ENCODE results near the gene TNS4. TPM values are rescaled to one million over a fixed set of nuclear protein-coding genes. Genes with fewer than 3 reads are reported as not detected.

TNS4 gene
- total RNA-seq, 4 donors from 2014 or later, result 0.30 TPM; not detected in 3

DNA sequence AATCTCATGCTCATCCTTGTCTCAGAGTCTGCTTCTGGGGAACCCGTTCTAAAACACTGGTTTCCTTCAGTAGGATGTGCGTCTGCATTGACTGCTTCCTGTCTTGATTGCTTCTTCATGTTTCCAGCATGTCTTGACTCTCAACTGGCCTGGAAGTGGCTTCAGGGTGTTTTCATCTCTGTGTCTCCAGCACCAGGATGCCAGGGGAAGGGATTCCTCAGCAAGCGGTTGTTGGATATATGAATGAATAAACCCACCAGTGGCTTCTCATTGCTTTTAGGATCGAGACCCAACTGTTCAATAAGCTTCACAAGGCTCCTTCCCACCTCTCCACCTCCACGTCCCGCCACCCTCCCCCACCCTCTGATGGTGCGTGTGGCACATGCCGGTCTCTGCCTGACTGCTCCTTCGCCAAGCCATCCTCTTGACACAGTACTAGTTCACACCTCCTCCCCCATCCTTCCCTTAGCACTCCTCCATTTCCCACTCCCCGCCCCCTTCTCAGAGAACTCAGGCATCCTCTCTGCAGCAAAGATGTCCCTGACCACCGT, 14.1 kb upstream of the TNS4 start:
- no peak for DNase-seq (ENCODE audit: low spot score in 2 of 2)
- TF ChIP-seq POLR2A (IDR thresholded peaks at IDR 0.05), result no peak
- no peak for TF ChIP-seq EP300 (IDR thresholded peaks at IDR 0.05)
- TF ChIP-seq, protein P1, sequence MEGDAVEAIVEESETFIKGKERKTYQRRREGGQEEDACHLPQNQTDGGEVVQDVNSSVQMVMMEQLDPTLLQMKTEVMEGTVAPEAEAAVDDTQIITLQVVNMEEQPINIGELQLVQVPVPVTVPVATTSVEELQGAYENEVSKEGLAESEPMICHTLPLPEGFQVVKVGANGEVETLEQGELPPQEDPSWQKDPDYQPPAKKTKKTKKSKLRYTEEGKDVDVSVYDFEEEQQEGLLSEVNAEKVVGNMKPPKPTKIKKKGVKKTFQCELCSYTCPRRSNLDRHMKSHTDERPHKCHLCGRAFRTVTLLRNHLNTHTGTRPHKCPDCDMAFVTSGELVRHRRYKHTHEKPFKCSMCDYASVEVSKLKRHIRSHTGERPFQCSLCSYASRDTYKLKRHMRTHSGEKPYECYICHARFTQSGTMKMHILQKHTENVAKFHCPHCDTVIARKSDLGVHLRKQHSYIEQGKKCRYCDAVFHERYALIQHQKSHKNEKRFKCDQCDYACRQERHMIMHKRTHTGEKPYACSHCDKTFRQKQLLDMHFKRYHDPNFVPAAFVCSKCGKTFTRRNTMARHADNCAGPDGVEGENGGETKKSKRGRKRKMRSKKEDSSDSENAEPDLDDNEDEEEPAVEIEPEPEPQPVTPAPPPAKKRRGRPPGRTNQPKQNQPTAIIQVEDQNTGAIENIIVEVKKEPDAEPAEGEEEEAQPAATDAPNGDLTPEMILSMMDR (IDR thresholded peaks at IDR 0.05), result no peak

DNA sequence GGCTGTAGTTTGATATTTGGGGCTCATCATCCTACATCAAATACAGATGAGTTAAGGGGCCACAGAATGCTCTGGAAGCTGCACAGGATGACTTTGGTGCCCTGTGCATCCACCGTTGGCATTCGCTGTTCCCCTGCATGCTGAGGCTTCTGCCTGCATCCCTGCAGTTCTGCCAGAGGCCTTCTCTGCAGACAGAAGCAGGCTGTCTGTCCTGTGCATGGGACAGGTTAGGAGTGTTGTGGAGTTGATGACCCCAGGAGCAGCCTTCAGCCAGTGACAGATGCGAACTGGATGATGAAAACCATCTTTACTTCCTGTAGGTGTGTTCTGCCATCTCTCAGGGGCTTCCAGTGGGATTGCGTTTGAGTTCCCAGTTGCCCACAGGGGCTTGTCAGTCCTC, 13.6 kb upstream of the TNS4 start:
- H3K36me3 ChIP-seq, result no peaks in the 10 kb centered on the region
- DNase-seq (ENCODE audit: low spot score in 2 of 2), result no peak
- no peak overlapping the region for H3K27ac ChIP-seq
- TF ChIP-seq POLR2A (IDR thresholded peaks at IDR 0.05) (no peak), EP300 (IDR thresholded peaks at IDR 0.05) (no peak)
- TF ChIP-seq, protein P1 (IDR thresholded peaks at IDR 0.05), result no peak
- WGBS, 2 donors, result 80 to 91% methylated on average over 4 of the region's 4 CpGs
- no peaks in the 10 kb centered on the region for H3K27me3 ChIP-seq
- H3K4me1 ChIP-seq, result peaks cover 0 to 22% (median 6%) of the 10 kb centered on the region in 4 donors
- H3K4me3 ChIP-seq, result no peak overlapping the region
- H3K9me3 ChIP-seq, result no peaks in the 10 kb centered on the region

More for the DNA sequence above, 14.1 kb upstream of the TNS4 start:
- no peaks in the 10 kb centered on the region for H3K36me3 ChIP-seq
- peaks cover 0 to 20% (median 6%) of the 10 kb centered on the region in 4 donors for H3K4me1 ChIP-seq
- H3K4me3 ChIP-seq, result no peak overlapping the region
- WGBS, 2 donors, result 71 to 75% methylated on average over 11 of the region's 11 CpGs
- no peak overlapping the region for H3K27ac ChIP-seq
- no peaks in the 10 kb centered on the region for H3K9me3 ChIP-seq
- no peaks in the 10 kb centered on the region for H3K27me3 ChIP-seq

DNA sequence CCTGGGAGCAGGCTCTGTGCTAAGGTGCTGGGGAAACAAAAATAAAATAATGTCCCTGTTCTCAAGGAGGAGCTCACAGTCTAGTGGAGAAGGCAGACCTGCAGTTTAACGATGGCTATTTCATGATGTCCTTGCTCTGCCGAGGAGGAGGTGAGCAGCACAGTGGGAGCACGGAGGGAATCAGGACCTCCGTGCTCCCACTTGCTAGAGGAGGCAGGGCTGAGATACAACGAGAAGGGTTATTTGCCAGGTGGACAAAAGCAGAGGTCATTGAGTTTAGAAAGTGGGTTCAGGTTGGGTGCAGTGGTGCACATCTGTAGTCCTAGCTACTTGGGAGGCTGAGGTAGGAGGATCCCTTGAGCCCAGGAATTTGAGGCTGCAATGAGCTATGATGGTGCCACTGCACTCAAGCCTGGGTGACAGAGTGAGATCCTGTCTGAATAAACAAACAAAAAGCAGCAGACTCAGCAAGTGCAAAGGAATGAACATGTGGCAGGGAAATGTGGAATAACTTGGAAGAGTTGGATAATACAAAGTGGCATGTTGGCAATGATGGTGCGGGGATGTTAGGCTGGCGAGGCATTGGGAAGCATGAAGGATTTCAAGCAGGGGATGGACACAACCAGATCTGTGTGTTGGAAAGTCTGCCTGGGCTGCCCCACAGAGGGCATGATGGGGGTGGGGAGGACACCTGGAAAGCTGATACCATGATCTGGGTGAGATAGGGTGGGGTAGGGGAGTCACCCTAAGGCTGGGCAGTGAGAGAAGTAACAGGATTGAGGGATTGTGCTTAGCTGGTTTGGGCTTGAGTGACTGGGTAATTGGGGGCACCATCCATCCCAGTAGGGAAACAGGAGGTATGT, 12.8 kb upstream of the TNS4 start:
- H3K27ac ChIP-seq, result no peak overlapping the region
- DNase-seq (ENCODE audit: low spot score in 2 of 2), result no peak
- H3K4me3 ChIP-seq, result no peak overlapping the region
- WGBS, 2 donors, result 89 to 91% methylated on average over 7 of the region's 7 CpGs
- no peaks in the 10 kb centered on the region for H3K27me3 ChIP-seq
- no peaks in the 10 kb centered on the region for H3K36me3 ChIP-seq
- peaks cover 0 to 22% (median 6%) of the 10 kb centered on the region in 4 donors for H3K4me1 ChIP-seq
- no peak for TF ChIP-seq EP300 (IDR thresholded peaks at IDR 0.05)
- H3K9me3 ChIP-seq, result no peaks in the 10 kb centered on the region

DNA sequence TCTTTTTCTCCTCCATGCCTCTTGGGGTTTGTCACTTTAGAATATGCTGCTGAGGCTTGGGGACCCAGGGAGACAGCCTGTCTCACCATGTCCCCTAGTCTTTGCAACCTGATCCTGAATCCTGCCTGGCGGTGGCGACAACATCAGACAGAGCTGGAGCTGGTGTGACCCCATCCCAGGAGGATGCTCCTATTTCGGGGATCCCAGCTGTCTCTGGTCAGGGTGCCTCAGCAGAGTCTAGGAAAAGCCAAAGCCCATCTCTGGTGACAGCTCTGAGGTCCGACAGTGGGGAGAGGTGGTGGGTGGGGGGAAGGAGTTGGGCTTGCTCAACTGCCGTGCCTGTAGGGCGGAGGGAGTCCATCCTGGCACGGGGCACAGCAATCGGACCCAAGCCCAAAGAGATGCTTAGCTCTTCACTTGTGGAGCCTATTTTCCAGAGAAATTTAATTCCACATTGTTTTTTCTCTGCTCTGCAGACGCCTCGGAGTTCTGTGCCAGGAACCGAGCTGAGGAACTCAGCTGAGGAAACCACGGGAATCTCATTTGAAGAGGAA, 10.3 kb upstream of the TNS4 start:
- 52 to 55% methylated on average over 12 of the region's 12 CpGs for WGBS, 2 donors
- Histone ChIP-seq H3K36me3 (no peaks in the 10 kb centered on the region), H3K4me3 (no peak overlapping the region), H3K4me1 (peaks cover 0 to 19% (median 5%) of the 10 kb centered on the region in 4 donors), H3K27ac (peak overlapping the region in 2 of 4 donors; percentile 46 to 67), H3K27me3 (no peaks in the 10 kb centered on the region), H3K9me3 (no peaks in the 10 kb centered on the region)
- DNase-seq (ENCODE audit: low spot score in 2 of 2), result no peak
- TF ChIP-seq POLR2A (IDR thresholded peaks at IDR 0.05) (no peak), EP300 (IDR thresholded peaks at IDR 0.05) (no peak)
- TF ChIP-seq, protein P1 (IDR thresholded peaks at IDR 0.05), result no peak

DNA sequence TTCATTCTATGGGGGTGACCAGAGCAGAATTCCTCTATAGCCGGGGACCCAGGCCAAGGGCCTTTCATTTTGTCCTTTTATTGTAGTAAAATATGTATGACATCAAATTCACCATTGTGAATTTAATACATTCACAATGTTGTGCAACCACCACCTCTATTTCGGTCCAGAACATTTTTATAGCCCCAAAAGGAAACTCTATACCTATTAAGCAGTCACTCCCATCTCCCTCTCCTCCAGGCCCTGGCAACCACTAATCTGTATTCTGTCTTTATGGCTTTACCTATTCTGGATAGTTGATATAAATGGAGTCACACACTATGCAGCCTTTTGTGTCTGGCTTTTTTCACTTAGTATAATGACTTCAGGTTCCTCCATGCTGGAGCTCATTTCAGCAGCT, 9.7 kb upstream of the TNS4 start:
- Histone ChIP-seq H3K4me3 (no peak overlapping the region), H3K9me3 (no peaks in the 10 kb centered on the region), H3K27me3 (no peaks in the 10 kb centered on the region), H3K27ac (peak overlapping the region in 1 of 4 donors; percentile 62), H3K36me3 (no peaks in the 10 kb centered on the region), H3K4me1 (peaks cover 0 to 17% (median 3%) of the 10 kb centered on the region in 4 donors)
- DNase-seq (ENCODE audit: low spot score in 2 of 2), result no peak
- WGBS, 2 donors, result 74 to 86% methylated on average over 2 of the region's 2 CpGs
- TF ChIP-seq, protein P1 (IDR thresholded peaks at IDR 0.05), result no peak
- no peak for TF ChIP-seq POLR2A (IDR thresholded peaks at IDR 0.05)
- no peak for TF ChIP-seq EP300 (IDR thresholded peaks at IDR 0.05)

Measured in tibial nerve (tissue), 4 donors.